Mammary epithelial cell (primary cell): ENCODE measurements around the gene RAD51B.

Experiments used
- CTCF ChIP-seq, 2 donors: IDR thresholded peaks in 1 of 2; conservative IDR thresholded peaks in 1 of 2; 2 replicates each; pipeline ENCODE4 v1.5.1; 2011 to 2012; ENCODE audit warnings: inconsistent platforms in 2 of 2, low read length in 2 of 2, mild to moderate bottlenecking in 2 of 2, control low read depth in 1 of 2, low read depth in 1 of 2; ENCODE audit not compliant: insufficient read depth in 1 of 2; ENCODE audit errors: extremely low read depth in 1 of 2
- EZH2 ChIP-seq: IDR thresholded peaks from 2 replicates; pipeline ENCODE4 v1.6.1; 2012; ENCODE audit warnings: low read length, inconsistent platforms, borderline replicate concordance

DNA sequence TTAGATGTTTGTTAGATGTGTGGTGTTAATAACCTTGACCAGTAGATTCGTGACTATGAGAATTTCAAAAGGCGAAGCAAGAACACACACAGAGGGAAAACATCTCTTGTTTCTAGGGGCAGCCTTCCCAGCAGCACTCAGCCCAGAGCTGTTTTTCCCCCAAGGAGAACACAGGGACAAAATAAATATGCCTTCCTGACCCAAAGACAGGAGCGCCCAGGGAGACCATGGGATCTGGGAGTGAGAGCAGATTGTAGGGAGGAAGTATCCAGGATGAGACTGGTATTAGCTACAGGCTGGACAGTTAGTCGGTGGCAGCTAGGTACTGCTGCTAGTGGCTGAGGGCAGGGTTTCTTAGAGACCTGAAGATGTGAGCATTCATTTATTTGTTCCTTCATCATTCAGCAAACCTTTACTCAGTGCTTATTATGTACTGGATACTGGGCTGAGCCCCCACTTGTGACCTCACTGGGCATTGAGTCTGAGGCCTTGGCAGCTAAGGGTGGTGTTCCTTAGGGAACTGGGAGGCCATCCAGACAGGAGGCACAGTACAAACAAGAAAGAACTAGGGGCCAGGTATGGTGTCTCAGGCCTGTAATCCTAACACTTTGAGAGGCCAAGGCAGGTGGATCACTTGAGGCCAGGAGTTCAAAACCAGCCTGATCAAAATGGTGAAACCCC is 503.5 kb downstream of the RAD51B start:
- no peak for TF ChIP-seq EZH2
- no peak for TF ChIP-seq CTCF (conservative IDR thresholded peaks at IDR 0.05 in 1 of 2, IDR thresholded peaks at IDR 0.05 in 1 of 2; ENCODE audit: extremely low read depth in 1 of 2, insufficient read depth in 1 of 2, low read depth in 1 of 2, low read length in 2 of 2)
